ENCODE measurements around the gene LTBP1. TPM values are rescaled to one million over a fixed set of nuclear protein-coding genes. Genes with fewer than 3 reads are reported as not detected.

LTBP1 gene
- total and polyA plus RNA-seq, 11 donors = 23.5 to 150 (median 102) TPM

DNA sequence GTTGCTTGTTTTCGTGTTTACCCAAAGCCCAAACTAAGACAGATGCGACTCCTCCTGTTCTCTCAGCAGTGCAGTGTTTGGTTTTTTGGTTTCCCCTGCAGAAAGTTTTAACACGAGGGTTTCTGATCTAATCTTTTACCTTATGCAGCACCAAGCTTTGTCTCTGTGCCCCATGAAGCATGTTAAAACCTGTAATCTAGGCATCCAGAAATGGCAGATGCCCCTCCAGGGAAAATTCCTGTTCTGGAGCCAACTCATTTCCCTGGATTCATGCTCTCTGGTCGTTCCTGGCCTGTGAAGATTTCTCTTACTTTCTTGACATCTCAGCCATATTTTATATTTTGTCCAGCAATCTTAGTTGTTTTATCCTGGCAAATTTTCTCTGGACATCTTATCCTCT is 91.5 kb downstream of the LTBP1 start:
- DNase-seq = no peak
- Histone ChIP-seq H3K27ac (no peak overlapping the region), H3K4me1 (peaks cover 0 to 23% (median 5%) of the 10 kb centered on the region in 12 donors), H3K9me3 (no peaks in the 10 kb centered on the region), H3K4me3 (no peak overlapping the region), H3K36me3 (no peaks in the 10 kb centered on the region), H3K27me3 (no peaks in the 10 kb centered on the region)
- intact Hi-C loops (cut with DNase I) = loop anchor here (5.0 to 10.0 kb wide), 9 partner anchors 227 to 547 kb away; no protein-coding TSS in a partner anchor
- 58 to 62% (median 60%) methylated on average over 4 of the region's 4 CpGs for WGBS, 4 donors
- ATAC-seq = no peak
- no peak for TF ChIP-seq POLR2A (IDR thresholded peaks at IDR 0.05)
- TF ChIP-seq, protein P1, sequence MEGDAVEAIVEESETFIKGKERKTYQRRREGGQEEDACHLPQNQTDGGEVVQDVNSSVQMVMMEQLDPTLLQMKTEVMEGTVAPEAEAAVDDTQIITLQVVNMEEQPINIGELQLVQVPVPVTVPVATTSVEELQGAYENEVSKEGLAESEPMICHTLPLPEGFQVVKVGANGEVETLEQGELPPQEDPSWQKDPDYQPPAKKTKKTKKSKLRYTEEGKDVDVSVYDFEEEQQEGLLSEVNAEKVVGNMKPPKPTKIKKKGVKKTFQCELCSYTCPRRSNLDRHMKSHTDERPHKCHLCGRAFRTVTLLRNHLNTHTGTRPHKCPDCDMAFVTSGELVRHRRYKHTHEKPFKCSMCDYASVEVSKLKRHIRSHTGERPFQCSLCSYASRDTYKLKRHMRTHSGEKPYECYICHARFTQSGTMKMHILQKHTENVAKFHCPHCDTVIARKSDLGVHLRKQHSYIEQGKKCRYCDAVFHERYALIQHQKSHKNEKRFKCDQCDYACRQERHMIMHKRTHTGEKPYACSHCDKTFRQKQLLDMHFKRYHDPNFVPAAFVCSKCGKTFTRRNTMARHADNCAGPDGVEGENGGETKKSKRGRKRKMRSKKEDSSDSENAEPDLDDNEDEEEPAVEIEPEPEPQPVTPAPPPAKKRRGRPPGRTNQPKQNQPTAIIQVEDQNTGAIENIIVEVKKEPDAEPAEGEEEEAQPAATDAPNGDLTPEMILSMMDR (IDR thresholded peaks at IDR 0.05) = no peak

DNA sequence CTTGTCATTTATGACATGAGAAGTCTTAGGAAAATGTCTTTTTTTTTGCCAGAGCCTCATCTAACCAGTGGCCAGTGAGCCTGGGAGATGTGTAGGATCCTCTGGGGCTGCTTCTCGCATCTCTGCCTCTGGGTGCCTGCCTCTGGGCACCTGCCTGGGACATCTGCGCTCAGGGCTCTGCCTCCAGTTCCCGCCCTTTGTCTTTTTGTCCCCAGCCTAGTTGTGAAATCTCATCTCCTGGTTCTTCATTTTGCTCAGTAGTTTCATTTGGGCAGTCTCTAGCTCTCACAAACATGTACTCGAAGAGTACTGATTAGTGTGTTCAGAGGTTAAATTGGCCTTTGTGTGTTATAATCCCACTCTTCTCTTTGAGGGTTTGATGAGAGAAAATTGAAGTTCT is 92.0 kb downstream of the LTBP1 start:
- TF ChIP-seq POLR2A (IDR thresholded peaks at IDR 0.05) = no peak
- TF ChIP-seq, protein P1 (IDR thresholded peaks at IDR 0.05) = no peak
- ATAC-seq (peak in 1 of 4 donors; percentile 11), DNase-seq (no peak)
- Histone ChIP-seq H3K27me3 (no peaks in the 10 kb centered on the region), H3K4me3 (no peak overlapping the region), H3K36me3 (no peaks in the 10 kb centered on the region), H3K4me1 (peaks cover 0 to 22% (median 3%) of the 10 kb centered on the region in 12 donors), H3K27ac (no peak overlapping the region), H3K9me3 (no peaks in the 10 kb centered on the region)
- 85 to 98% (median 97%) methylated on average over 4 of the region's 4 CpGs for WGBS, 4 donors
- intact Hi-C loops (cut with DNase I) = loop anchor here (5.0 to 10.0 kb wide), 9 partner anchors 226 to 546 kb away; no protein-coding TSS in a partner anchor

DNA sequence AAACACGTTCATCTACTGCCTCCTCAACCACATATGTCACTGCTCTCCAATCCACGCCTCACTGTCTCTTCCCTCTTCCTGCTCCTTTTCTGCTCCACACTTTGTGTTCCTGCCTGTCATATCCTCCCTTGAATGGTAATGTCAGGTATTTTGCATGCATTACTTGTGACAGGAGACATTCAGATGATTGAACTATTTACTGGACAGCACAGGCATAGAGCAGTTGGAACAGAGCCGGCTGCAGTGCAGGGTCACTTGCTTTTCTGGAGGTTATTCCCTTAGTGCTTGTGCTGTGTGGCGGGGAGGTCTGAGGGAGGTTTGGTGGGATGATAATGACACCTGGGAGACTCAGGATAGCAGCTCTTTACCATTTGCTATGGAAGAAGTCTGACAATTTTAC is 93.8 kb downstream of the LTBP1 start:
- WGBS, 4 donors = 89 to 93% (median 90%) methylated on average over 4 of the region's 4 CpGs
- DNase-seq (no peak), ATAC-seq (peak in 1 of 4 donors; percentile 45)
- Histone ChIP-seq H3K9me3 (no peaks in the 10 kb centered on the region), H3K27me3 (no peaks in the 10 kb centered on the region), H3K36me3 (no peaks in the 10 kb centered on the region), H3K4me1 (peaks cover 0 to 6% (median 0%) of the 10 kb centered on the region in 12 donors), H3K27ac (no peak overlapping the region), H3K4me3 (no peak overlapping the region)
- TF ChIP-seq, protein P1 (IDR thresholded peaks at IDR 0.05) = no peak
- no peak for TF ChIP-seq POLR2A (IDR thresholded peaks at IDR 0.05)
- intact Hi-C loops (cut with DNase I) = loop anchor here in 1 of 10 donors (10.0 kb wide), 1 partner anchor 334 kb away; no protein-coding TSS in a partner anchor

DNA sequence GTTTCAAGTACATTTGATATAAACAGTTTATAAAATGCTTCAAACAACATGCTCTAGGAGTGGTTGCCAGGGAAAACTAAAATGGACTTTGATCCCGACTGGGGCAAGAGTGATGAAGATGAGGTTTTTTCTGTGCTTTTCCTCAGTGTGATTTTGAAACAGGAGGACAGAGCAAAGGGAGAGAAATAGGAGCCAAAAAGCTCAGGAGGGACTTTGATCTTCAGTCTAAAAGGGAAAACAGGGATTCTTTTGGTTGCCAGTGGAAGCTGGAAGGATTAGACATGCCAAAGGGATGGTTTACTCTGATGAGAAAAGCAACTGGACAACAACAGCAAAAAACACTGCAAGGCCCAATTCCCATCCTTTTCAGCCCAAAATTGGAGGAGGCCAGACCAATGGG is 95.5 kb downstream of the LTBP1 start:
- ATAC-seq = no peak
- intact Hi-C loops (cut with DNase I) = loop anchor here in 1 of 10 donors (10.0 kb wide), 1 partner anchor 333 kb away; no protein-coding TSS in a partner anchor
- no peak overlapping the region for H3K4me3 ChIP-seq
- no peak for DNase-seq
- H3K9me3 ChIP-seq = no peaks in the 10 kb centered on the region
- peaks cover 0 to 6% (median 0%) of the 10 kb centered on the region in 12 donors for H3K4me1 ChIP-seq
- H3K27ac ChIP-seq = no peak overlapping the region
- no peak for TF ChIP-seq POLR2A (IDR thresholded peaks at IDR 0.05)
- TF ChIP-seq, protein P1 (IDR thresholded peaks at IDR 0.05) = no peak
- 82 to 83% (median 83%) methylated on average over 1 of the region's 1 CpG for WGBS, 4 donors
- H3K36me3 ChIP-seq = no peaks in the 10 kb centered on the region
- H3K27me3 ChIP-seq = no peaks in the 10 kb centered on the region
